22Rv1 (cell line): ENCODE results near the gene CTNNA1.
"Not testable (repeated sequence)": the region's sequence is repeated elsewhere in the genome, so short reads cannot be mapped to it uniquely, and the experiment has no call there.

Source experiments
- ZFX ChIP-seq: fragments of 450-650 bp; IDR thresholded peaks from 2 replicates; pipeline ENCODE4 v1.6.1; 2017; ENCODE audit warnings: antibody characterized with exemption, borderline replicate concordance
- TF ChIP-seq, protein P1 (sequence below): fragments of 450-650 bp; IDR thresholded peaks from 2 replicates; pipeline ENCODE4 v1.5.1; 2017; ENCODE audit warnings: mild to moderate bottlenecking

DNA sequence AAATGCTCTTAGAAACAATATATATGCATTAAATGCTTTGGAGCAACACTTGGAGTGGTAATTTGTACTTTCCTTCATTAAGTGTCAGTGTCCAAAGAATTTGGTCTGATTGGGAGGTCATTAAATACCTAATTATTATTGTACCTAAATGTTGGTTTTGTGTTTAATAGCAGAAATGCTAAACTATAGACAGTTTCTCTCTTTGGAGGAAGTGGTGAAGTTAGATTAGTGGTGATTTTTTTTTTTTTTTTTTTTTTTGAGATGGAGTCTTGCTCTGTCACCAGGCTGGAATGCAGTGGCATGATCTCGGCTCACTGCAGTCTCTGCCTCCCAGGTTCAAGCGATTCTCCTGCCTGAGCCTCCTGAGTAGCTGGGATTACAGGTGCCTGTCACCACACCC is 168.1 kb downstream of the CTNNA1 start:
- TF ChIP-seq, protein P1, sequence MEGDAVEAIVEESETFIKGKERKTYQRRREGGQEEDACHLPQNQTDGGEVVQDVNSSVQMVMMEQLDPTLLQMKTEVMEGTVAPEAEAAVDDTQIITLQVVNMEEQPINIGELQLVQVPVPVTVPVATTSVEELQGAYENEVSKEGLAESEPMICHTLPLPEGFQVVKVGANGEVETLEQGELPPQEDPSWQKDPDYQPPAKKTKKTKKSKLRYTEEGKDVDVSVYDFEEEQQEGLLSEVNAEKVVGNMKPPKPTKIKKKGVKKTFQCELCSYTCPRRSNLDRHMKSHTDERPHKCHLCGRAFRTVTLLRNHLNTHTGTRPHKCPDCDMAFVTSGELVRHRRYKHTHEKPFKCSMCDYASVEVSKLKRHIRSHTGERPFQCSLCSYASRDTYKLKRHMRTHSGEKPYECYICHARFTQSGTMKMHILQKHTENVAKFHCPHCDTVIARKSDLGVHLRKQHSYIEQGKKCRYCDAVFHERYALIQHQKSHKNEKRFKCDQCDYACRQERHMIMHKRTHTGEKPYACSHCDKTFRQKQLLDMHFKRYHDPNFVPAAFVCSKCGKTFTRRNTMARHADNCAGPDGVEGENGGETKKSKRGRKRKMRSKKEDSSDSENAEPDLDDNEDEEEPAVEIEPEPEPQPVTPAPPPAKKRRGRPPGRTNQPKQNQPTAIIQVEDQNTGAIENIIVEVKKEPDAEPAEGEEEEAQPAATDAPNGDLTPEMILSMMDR = not testable (repeated sequence)
- TF ChIP-seq ZFX = not testable (repeated sequence)
